Heart left ventricle (tissue), 16 donors: ENCODE data around the gene TBCD. TPM values are rescaled to one million over a fixed set of nuclear protein-coding genes. Genes with fewer than 3 reads are reported as not detected.
A peak's percentile ranks its signal among the peaks of the same experiment; 100 is the strongest.

ENCODE experiments used
- ATAC-seq, 4 donors: fragments of 200-7000 bp; cut with Tn5 transposase; one replicate each; pipeline ENCODE4 v1.9.1; 2020 to 2022; ENCODE audit warnings: moderate library complexity in 4 of 4, mild to moderate bottlenecking in 3 of 4, moderate number of reproducible peaks in 1 of 4
- DNase-seq, 5 donors: peaks; one replicate each; pipeline ENCODE4 v3.0.0-alpha.2; 2020
- H3K27ac ChIP-seq, 12 donors: fragments of 200-600 bp; sonication (generic) in 4 of 12; one replicate each; pipeline versions ENCODE4 v1.5.0 to v1.8.0; 2016 to 2022; ENCODE audit warnings: mild to moderate bottlenecking in 2 of 12
- H3K27me3 ChIP-seq, 9 donors: fragments of 200-600 bp; sonication (generic) in 2 of 9; one replicate each; pipeline versions ENCODE4 v1.5.1 to v1.8.0; 2016 to 2022; ENCODE audit warnings: mild to moderate bottlenecking in 3 of 9
- H3K36me3 ChIP-seq, 9 donors: fragments of 200-600 bp; sonication (generic) in 2 of 9; one replicate each; pipeline versions ENCODE4 v1.5.0 to v1.8.0; 2018 to 2022; ENCODE audit warnings: mild to moderate bottlenecking in 2 of 9
- H3K4me1 ChIP-seq, 12 donors: fragments of 200-600 bp; sonication (generic) in 4 of 12; one replicate each; pipeline versions ENCODE4 v1.5.0 to v1.8.0; 2016 to 2022; ENCODE audit warnings: mild to moderate bottlenecking in 3 of 12
- H3K4me3 ChIP-seq, 12 donors: fragments of 200-600 bp; sonication (generic) in 4 of 12; one replicate each; pipeline versions ENCODE4 v1.5.0 to v1.8.0; 2017 to 2022; ENCODE audit warnings: mild to moderate bottlenecking in 9 of 12, moderate library complexity in 4 of 12
- H3K9me3 ChIP-seq, 12 donors: fragments of 200-600 bp; sonication (generic) in 4 of 12; one replicate each; pipeline versions ENCODE4 v1.5.0 to v1.8.0; 2016 to 2022; ENCODE audit warnings: mild to moderate bottlenecking in 1 of 12
- CTCF ChIP-seq, 12 donors: fragments of 200-600 bp; sonication (generic) in 4 of 12; IDR thresholded peaks; one replicate each; pipeline versions ENCODE4 v1.5.0 to v1.8.0; 2018 to 2022; ENCODE audit warnings: antibody characterized with exemption in 12 of 12, mild to moderate bottlenecking in 5 of 12
- POLR2A ChIP-seq, 2 donors: fragments of 450-650 bp; IDR thresholded peaks; one replicate each; pipeline ENCODE4 v1.6.1; 2017; ENCODE audit warnings: antibody characterized with exemption in 2 of 2, mild to moderate bottlenecking in 2 of 2, moderate library complexity in 2 of 2
- WGBS, 4 donors: extraction: QIAGEN DNeasy Blood & Tissue Kit in 2 of 4; methylation state at CpG; one replicate each; pipeline versions ENCODE4 v1.1.5 to v1.1.7; 2013 to 2018; 5-methylcytosine and 5-hydroxymethylcytosine counted together
- intact Hi-C, 10 donors: fragments of 100-400 bp; cut with DNase I; formaldehyde crosslinking; loops; one replicate each; pipeline versions ENCODE4 v1.11.1 to v1.14.2; 2022
- polyA plus RNA-seq, 2 donors: library from polyadenylated mRNA; stranded (reverse); fragments of 200-250 nt; gene quantifications; one replicate each; pipeline ENCODE4 v1.2.3, GENCODE V29; 2013
- total RNA-seq, 9 donors: library from RNA; depleted of rRNA in 2 of 9; stranded (reverse); fragments of >200 nt in 2 of 9; fragmentation: NEBNext Ultra II Directional in 3 of 9; extraction: Animal tissue kit (Norgen Biotek cat#: 25700) in 3 of 9; gene quantifications; one replicate each; pipeline versions ENCODE4 v1.1.0 to v1.2.4, GENCODE V29; 2016 to 2023
- donor health status: ischemic (EF 13 %, LVEDD 7.1; RV severe dilation, severe dysfunction).
- donor health status: healthy with polysubstance abuse.
- donor health status: DM: no; HTN: yes; CAD: no.
- donor health status: DM: no; HTN: no; CAD: no.
- donor health status: ischemic (EF 25% LVEDD 6.9; RV normal size, moderate dysfunction).
- donor health status: ischemic (EF 25% LVEDD 5.7; RV mildly dilated, moderate dysfunction).
- donor health status: healthy.
- donor health status: DM: yes; HTN: yes; CAD: no.
- donor health status: ischemic (EF 35%, LVEDD 5.7; RV mildly dilated, moderate dysfunction).
- donor health status: nonischemic (EF 11% LVEDD 7.7; RV severe dilation, severe dysfunction).
- donor health status: DM: yes; HTN: yes; CAD: no.
- donor health status: PGD.
- donor health status: ischemic (EF 29% LVEDD 5.4; RV normal size, mild dysfunction).
- donor health status: nonischemic (EF 23%, LVEDD 6.1; RV moderate dilation, normal function).

TBCD gene
- total and polyA plus RNA-seq, 11 donors: 36.9 to 98.4 (median 58.5) TPM

GRCh38 chr17:82803185-82803584 is 51.3 kb downstream of the TBCD start:
- no peaks in the 10 kb centered on the region for H3K9me3 ChIP-seq
- peak in 2 of 5 donors; percentile 11 to 28 for DNase-seq
- WGBS, 4 donors: 84 to 98% (median 90%) methylated on average over 8 to 9 of the region's 9 CpGs

GRCh38 chr17:82803606-82804005 is 51.7 kb downstream of the TBCD start:
- H3K27ac ChIP-seq: no peak overlapping the region
- DNase-seq: peak in 2 of 5 donors; percentile 12 to 34

More at GRCh38 chr17:82803185-82803584, 51.3 kb downstream of the TBCD start:
- no peak overlapping the region for H3K4me3 ChIP-seq
- intact Hi-C loops: loop anchor here in 1 of 10 donors (10.0 kb wide), 1 partner anchor 72 kb away; no protein-coding TSS in a partner anchor
- no peak overlapping the region for H3K27ac ChIP-seq
- peaks cover 7 to 47% (median 30%) of the 10 kb centered on the region in 12 donors for H3K4me1 ChIP-seq
- no peak for ATAC-seq
- TF ChIP-seq POLR2A (IDR thresholded peaks at IDR 0.05) (no peak), CTCF (IDR thresholded peaks at IDR 0.05) (no peak)
- H3K36me3 ChIP-seq: peaks cover 0 to 36% (median 26%) of the 10 kb centered on the region in 9 donors
- H3K27me3 ChIP-seq: no peaks in the 10 kb centered on the region

GRCh38 chr17:82804442-82805191 is 52.8 kb downstream of the TBCD start:
- Histone ChIP-seq H3K27ac (peak overlapping the region; percentile 37 to 87 (median 74)), H3K27me3 (no peaks in the 10 kb centered on the region), H3K4me3 (no peak overlapping the region), H3K9me3 (no peaks in the 10 kb centered on the region), H3K36me3 (peaks cover 0 to 31% (median 15%) of the 10 kb centered on the region in 9 donors), H3K4me1 (peaks cover 7 to 47% (median 30%) of the 10 kb centered on the region in 12 donors)
- intact Hi-C loops: loop anchor here in 2 of 10 donors (2.0 to 10.0 kb wide), 2 partner anchors 40 to 70 kb away; no protein-coding TSS in a partner anchor
- DNase-seq (peak; percentile 80 to 90 (median 86)), ATAC-seq (peak; percentile 88 to 92 (median 90))
- WGBS, 4 donors: 63 to 70% (median 66%) methylated on average over 14 to 27 of the region's 27 CpGs
- peak in 2 of 12 donors; percentile 12 to 19 for TF ChIP-seq CTCF (IDR thresholded peaks at IDR 0.05)
- TF ChIP-seq POLR2A (IDR thresholded peaks at IDR 0.05): no peak

More at GRCh38 chr17:82803606-82804005, 51.7 kb downstream of the TBCD start:
- H3K9me3 ChIP-seq: no peaks in the 10 kb centered on the region
- H3K4me3 ChIP-seq: no peak overlapping the region
- peaks cover 0 to 32% (median 22%) of the 10 kb centered on the region in 9 donors for H3K36me3 ChIP-seq
- peaks cover 7 to 47% (median 30%) of the 10 kb centered on the region in 12 donors for H3K4me1 ChIP-seq
- no peak for ATAC-seq
- H3K27me3 ChIP-seq: no peaks in the 10 kb centered on the region
- intact Hi-C loops: loop anchor here in 2 of 10 donors (2.0 to 10.0 kb wide), 2 partner anchors 41 to 71 kb away; no protein-coding TSS in a partner anchor
- WGBS, 4 donors: 95 to 97% (median 96%) methylated on average over 14 to 15 of the region's 15 CpGs
- TF ChIP-seq POLR2A (IDR thresholded peaks at IDR 0.05): no peak
- no peak for TF ChIP-seq CTCF (IDR thresholded peaks at IDR 0.05)

- Histone ChIP-seq H3K9me3 (no peaks in the 10 kb centered on the region), H3K36me3 (peaks cover 0 to 33% (median 14%) of the 10 kb centered on the region in 9 donors), H3K27ac (peak overlapping the region; percentile 21 to 87 (median 72)), H3K27me3 (no peaks in the 10 kb centered on the region), H3K4me3 (no peak overlapping the region), H3K4me1 (peaks cover 7 to 47% (median 30%) of the 10 kb centered on the region in 12 donors)
- ATAC-seq (no peak), DNase-seq (no peak)
- TF ChIP-seq CTCF (IDR thresholded peaks at IDR 0.05) (no peak), POLR2A (IDR thresholded peaks at IDR 0.05) (no peak)
- WGBS, 4 donors: 67 to 82% (median 79%) methylated on average over 10 to 13 of the region's 13 CpGs
- intact Hi-C loops: loop anchor here in 2 of 10 donors (2.0 to 10.0 kb wide), 2 partner anchors 40 to 70 kb away; no protein-coding TSS in a partner anchor
Measured at GRCh38 chr17:82805254-82805653, 53.4 kb downstream of the TBCD start.
